ENCODE results near the gene DECR2. TPM values are rescaled to one million over a fixed set of nuclear protein-coding genes. Genes with fewer than 3 reads are reported as not detected.

Gene DECR2
- total and polyA plus RNA-seq, 9 of the 15 experiments (the other 6 are each of a cell fraction or from before 2014, with no cell fraction given) = 1.0 to 31.9 (median 10.3) TPM

GRCh38 chr16:354291-354881 is 47.3 kb upstream of the DECR2 start:
- ChIA-PET POLR2A (interaction anchor here (1.0 kb wide), 1 partner anchor 8 kb away, joined by 3 read pairs; no protein-coding TSS in a partner anchor), CTCF (ENCODE audit: low intra/inter-chr PET ratio) (no interaction called here)
- DNase-seq (ENCODE audit: extremely low read depth in 1 of 4, low spot score in 3 of 4) (no peak), FAIRE-seq (no peak), ATAC-seq (no peak)
- peaks cover 17% of the 10 kb centered on the region for H3K36me3 ChIP-seq (ENCODE audit: control insufficient read depth, insufficient read depth, low read length)
- no peak overlapping the region for H2AFZ ChIP-seq (ENCODE audit: low read depth, low read length)
- no TSS peak for BruUV-seq (replicated peaks)
- in situ Hi-C loops (cut with MboI) (no loop called here), intact Hi-C loops (cut with micrococcal nuclease) (loop anchor here (5.0 kb wide), 1 partner anchor 117 kb away; no protein-coding TSS in a partner anchor)
- peaks cover 27% of the 10 kb centered on the region for H3K79me2 ChIP-seq (ENCODE audit: control insufficient read depth, insufficient read depth, low read length)
- TF ChIP-seq CBFA2T2 (conservative IDR thresholded peaks at IDR 0.05) = no peak
- TF ChIP-seq WHSC1 (IDR thresholded peaks at IDR 0.05; ENCODE audit: low read length) = no peak
- TF ChIP-seq ZNF778 (CRISPR knock-in tag; IDR thresholded peaks at IDR 0.05) = no peak
- TF ChIP-seq ZNF740 (CRISPR knock-in tag; IDR thresholded peaks at IDR 0.05) = no peak
- TF ChIP-seq ZNF740 (tag; IDR thresholded peaks at IDR 0.05) = no peak
- no peak for TF ChIP-seq IRF1 (CRISPR knock-in tag; IDR thresholded peaks at IDR 0.05; ENCODE audit: borderline replicate concordance)
- no peak for TF ChIP-seq EP300 (IDR thresholded peaks at IDR 0.05; ENCODE audit: low read length)
- TF ChIP-seq SRSF7 (optimal IDR thresholded peaks at IDR 0.05; ENCODE audit: low read depth, low read length) = no peak
- TF ChIP-seq PRPF4 (IDR thresholded peaks at IDR 0.05; ENCODE audit: insufficient read depth, low read depth, low read length, poor library complexity, severe bottlenecking) = no peak
- TF ChIP-seq ZNF143 (CRISPR knock-in tag; IDR thresholded peaks at IDR 0.05) = no peak
- TF ChIP-seq SNRNP70 (optimal IDR thresholded peaks at IDR 0.05; ENCODE audit: low read depth, low read length) = no peak
- no peak for TF ChIP-seq ZNF717 (CRISPR knock-in tag; IDR thresholded peaks at IDR 0.05)
- TF ChIP-seq FOXP1 (CRISPR knock-in tag; IDR thresholded peaks at IDR 0.05) = no peak
- TF ChIP-seq SOX6 (IDR thresholded peaks at IDR 0.05) = no peak
- no peak for TF ChIP-seq CXXC5 (CRISPR knock-in tag; IDR thresholded peaks at IDR 0.05)
- no peak for TF ChIP-seq RBM22 (IDR thresholded peaks at IDR 0.05; ENCODE audit: low read depth, low read length, poor library complexity, severe bottlenecking)
- TF ChIP-seq TGIF2 (CRISPR knock-in tag; IDR thresholded peaks at IDR 0.05) = no peak
- H3K4me3 ChIP-seq = no peak overlapping the region
- no peak overlapping the region for H3K4me2 ChIP-seq (ENCODE audit: insufficient read depth, low read length)
- H3K27me3 ChIP-seq (ENCODE audit: control insufficient read depth in 2 of 2, insufficient read depth in 2 of 2, low read length in 2 of 2) = no peaks in the 10 kb centered on the region
- H3K9me3 ChIP-seq (replicated peaks; ENCODE audit: control insufficient read depth, insufficient read depth, low read depth, low read length) = no peaks in the 10 kb centered on the region
- peaks cover 2% of the 10 kb centered on the region for H3K9me1 ChIP-seq (ENCODE audit: control insufficient read depth, insufficient read depth, low read length)
- H3K27ac ChIP-seq (ENCODE audit: extremely low read depth, low read depth, low read length) = no peak overlapping the region
- H4K20me1 ChIP-seq (replicated peaks; ENCODE audit: control insufficient read depth, insufficient read depth, low read length) = no peaks in the 10 kb centered on the region; the same call in 1 of the 2 replicates
- H3K4me1 ChIP-seq (replicated peaks in 1 of 2; ENCODE audit: control insufficient read depth in 2 of 2, insufficient read depth in 2 of 2, low read length in 2 of 2) = peaks cover 22 to 48% of the 10 kb centered on the region in 2 experiments
- 75% methylated on average over 10 of the region's 12 CpGs for WGBS (ENCODE audit: insufficient coverage, low coverage, missing lambda C conversion rate)
- H3K9ac ChIP-seq (ENCODE audit: insufficient read depth in 1 of 2, low read depth in 2 of 2, low read length in 2 of 2) = peak overlapping the region in 1 of 2 experiments; percentile 90; a peak in 2 of 4 replicates

Measured in K562 (cell line).